ENCODE measurements around the gene TAF6.
A peak's percentile ranks its signal among the peaks of the same experiment; 100 is the strongest.

Gene TAF6

GRCh38 chr7:100093054-100093453 is 26.1 kb downstream of the TAF6 start:
- DNase-seq (ENCODE audit: low read depth) = no peak

GRCh38 chr7:100091411-100092181 is 27.6 kb downstream of the TAF6 start:
- DNase-seq (ENCODE audit: low read depth) = no peak

GRCh38 chr7:100090527-100091410 is 28.4 kb downstream of the TAF6 start:
- no peak for DNase-seq (ENCODE audit: low read depth)

- DNase-seq (ENCODE audit: low read depth) = no peak
Observed at GRCh38 chr7:100089458-100090196, 29.5 kb downstream of the TAF6 start.

GRCh38 chr7:100088621-100089457 is 30.3 kb downstream of the TAF6 start, which contains the start of gene COPS6:
Gene COPS6, plus strand, starts transcription at chr7:100088969. Its CDS starts 22 bp downstream, at chr7:100088991.
- peak; percentile 81 for DNase-seq (ENCODE audit: low read depth)

GRCh38 chr7:100088095-100088620 is 31.0 kb downstream of the TAF6 start:
- DNase-seq (ENCODE audit: low read depth) = no peak

- no peak for DNase-seq (ENCODE audit: low read depth)
Observed at GRCh38 chr7:100087055-100087750, 32.0 kb downstream of the TAF6 start.

- no peak for DNase-seq (ENCODE audit: low read depth)
Observed at GRCh38 chr7:100085515-100085914, 33.6 kb downstream of the TAF6 start.

GRCh38 chr7:100082978-100083377 is 36.2 kb downstream of the TAF6 start:
- no peak for DNase-seq (ENCODE audit: low read depth)

GRCh38 chr7:100081535-100082102 is 37.5 kb downstream of the TAF6 start, which contains the start of gene ZNF3:
Gene ZNF3, minus strand, starts transcription at chr7:100081723. Its CDS starts 4,366 bp downstream, at chr7:100077357.
- DNase-seq (ENCODE audit: low read depth) = peak; percentile 95

- DNase-seq (ENCODE audit: low read depth) = no peak
Observed at GRCh38 chr7:100080907-100081534, 38.1 kb downstream of the TAF6 start.

GRCh38 chr7:100079024-100079560 is 40.1 kb downstream of the TAF6 start:
- no peak for DNase-seq (ENCODE audit: low read depth)

- no peak for DNase-seq (ENCODE audit: low read depth)
Observed at GRCh38 chr7:100077205-100077604, 42.0 kb downstream of the TAF6 start.

GRCh38 chr7:100075418-100075817 is 43.7 kb downstream of the TAF6 start:
- DNase-seq (ENCODE audit: low read depth) = no peak

GRCh38 chr7:100074841-100075240 is 44.3 kb downstream of the TAF6 start:
- no peak for DNase-seq (ENCODE audit: low read depth)

GRCh38 chr7:100072462-100072861 is 46.7 kb downstream of the TAF6 start:
- no peak for DNase-seq (ENCODE audit: low read depth)

GRCh38 chr7:100071018-100071723 is 48.0 kb downstream of the TAF6 start:
- DNase-seq (ENCODE audit: low read depth) = no peak

GRCh38 chr7:100069991-100070390 is 49.2 kb downstream of the TAF6 start:
- no peak for DNase-seq (ENCODE audit: low read depth)

- DNase-seq (ENCODE audit: low read depth) = no peak
Observed at GRCh38 chr7:100066953-100067352, 52.2 kb downstream of the TAF6 start.
